Measurements from ENCODE around the gene TSPAN11. TPM values are rescaled to one million over a fixed set of nuclear protein-coding genes. Genes with fewer than 3 reads are reported as not detected.

The TSPAN11 gene
- total and polyA plus RNA-seq, 2 donors (not counting 3 experiments of a cell fraction or from before 2014, with no cell fraction given) = 2.1 to 3.9 TPM

DNA sequence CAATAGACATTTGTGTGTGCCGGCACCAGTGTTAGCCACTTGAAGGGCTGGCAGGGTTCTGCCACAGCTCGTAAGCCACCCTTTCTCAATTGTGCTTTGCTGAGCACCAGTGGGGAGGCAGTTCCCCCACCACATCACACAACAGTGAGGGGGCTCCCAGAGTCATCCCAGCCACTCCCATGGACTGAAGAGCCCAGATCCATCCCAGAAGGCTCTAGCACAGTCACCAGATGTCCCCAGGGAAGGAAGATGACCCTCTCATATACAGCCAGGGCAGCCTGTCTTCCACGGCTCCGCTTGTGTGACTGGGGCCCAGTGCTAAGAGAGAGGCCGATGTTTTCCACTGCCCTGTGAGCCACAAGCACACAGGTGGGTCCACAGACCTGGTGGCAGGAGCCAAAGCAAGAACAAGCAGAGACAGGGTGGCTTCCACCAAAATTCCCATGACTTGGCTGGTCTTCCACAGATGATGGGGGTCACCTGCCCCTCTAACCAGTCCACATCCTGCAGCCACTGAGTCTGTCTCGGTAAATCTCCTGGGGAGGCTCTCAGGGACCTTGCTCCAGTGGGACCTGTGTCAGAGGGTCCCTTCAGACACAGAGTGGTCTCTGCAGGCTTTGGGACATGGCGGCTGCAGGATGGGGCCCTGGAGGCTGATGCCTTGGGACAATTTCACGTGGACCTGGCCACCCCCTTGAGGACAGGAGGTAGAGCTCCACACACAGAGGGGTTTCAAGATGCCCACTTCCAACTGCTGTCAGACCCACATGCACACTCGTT is 75.2 kb downstream of the TSPAN11 start:
- no peak overlapping the region for H3K9ac ChIP-seq (replicated peaks; ENCODE audit: extremely low read depth, insufficient read depth, low read length)
- DNase-seq (ENCODE audit: low read depth, low spot score) (no peak), FAIRE-seq (no peak)
- H3K27me3 ChIP-seq (ENCODE audit: control insufficient read depth in 2 of 2, insufficient read depth in 2 of 2, low read length in 2 of 2) = no peaks in the 10 kb centered on the region
- dilution Hi-C loops (cut with MboI; ENCODE audit: extremely low pct_ligation_motif_present, low sequenced_read_pairs) (no loop called here), intact Hi-C loops (cut with micrococcal nuclease) (no loop called here)
- ChIA-PET POLR2A (no interaction called here), CTCF (interaction anchor here (2.5 kb wide), 1 partner anchor 10 kb away, joined by 9 read pairs; no protein-coding TSS in a partner anchor)
- no peak overlapping the region for H3K4me2 ChIP-seq (ENCODE audit: insufficient read depth, low read length)
- no peaks in the 10 kb centered on the region for H3K36me3 ChIP-seq (ENCODE audit: control insufficient read depth in 2 of 2, extremely low read depth in 1 of 2, insufficient read depth in 2 of 2, low read length in 2 of 2)
- peaks cover 13% of the 10 kb centered on the region for H3K4me1 ChIP-seq (ENCODE audit: control insufficient read depth, extremely low read depth, insufficient read depth, low read length)
- TF ChIP-seq POLR2AphosphoS5 (IDR thresholded peaks at IDR 0.05; ENCODE audit: insufficient read depth, low read depth, low read length) (no peak), JUN (IDR thresholded peaks at IDR 0.05; ENCODE audit: borderline replicate concordance, insufficient read depth, insufficient read length, low read depth) (no peak), FOS (IDR thresholded peaks at IDR 0.05; ENCODE audit: borderline replicate concordance, insufficient read depth, low read length) (no peak), MYC (IDR thresholded peaks at IDR 0.05; ENCODE audit: low read depth, low read length) (no peak), POLR2A (IDR thresholded peaks at IDR 0.05; ENCODE audit: low read depth, low read length) (no peak), EZH2 (IDR thresholded peaks at IDR 0.05; ENCODE audit: borderline replicate concordance, low read depth, low read length, severe bottlenecking) (no peak), GATA2 (IDR thresholded peaks at IDR 0.05; ENCODE audit: insufficient read depth, insufficient read length, low read depth, low read length) (no peak)
- TF ChIP-seq, protein P1, sequence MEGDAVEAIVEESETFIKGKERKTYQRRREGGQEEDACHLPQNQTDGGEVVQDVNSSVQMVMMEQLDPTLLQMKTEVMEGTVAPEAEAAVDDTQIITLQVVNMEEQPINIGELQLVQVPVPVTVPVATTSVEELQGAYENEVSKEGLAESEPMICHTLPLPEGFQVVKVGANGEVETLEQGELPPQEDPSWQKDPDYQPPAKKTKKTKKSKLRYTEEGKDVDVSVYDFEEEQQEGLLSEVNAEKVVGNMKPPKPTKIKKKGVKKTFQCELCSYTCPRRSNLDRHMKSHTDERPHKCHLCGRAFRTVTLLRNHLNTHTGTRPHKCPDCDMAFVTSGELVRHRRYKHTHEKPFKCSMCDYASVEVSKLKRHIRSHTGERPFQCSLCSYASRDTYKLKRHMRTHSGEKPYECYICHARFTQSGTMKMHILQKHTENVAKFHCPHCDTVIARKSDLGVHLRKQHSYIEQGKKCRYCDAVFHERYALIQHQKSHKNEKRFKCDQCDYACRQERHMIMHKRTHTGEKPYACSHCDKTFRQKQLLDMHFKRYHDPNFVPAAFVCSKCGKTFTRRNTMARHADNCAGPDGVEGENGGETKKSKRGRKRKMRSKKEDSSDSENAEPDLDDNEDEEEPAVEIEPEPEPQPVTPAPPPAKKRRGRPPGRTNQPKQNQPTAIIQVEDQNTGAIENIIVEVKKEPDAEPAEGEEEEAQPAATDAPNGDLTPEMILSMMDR (IDR thresholded peaks at IDR 0.05; ENCODE audit: extremely low read depth in 1 of 2, insufficient read depth in 1 of 2, low read depth in 1 of 2, low read length in 2 of 2) = no peak
- TF ChIP-seq, protein P2, sequence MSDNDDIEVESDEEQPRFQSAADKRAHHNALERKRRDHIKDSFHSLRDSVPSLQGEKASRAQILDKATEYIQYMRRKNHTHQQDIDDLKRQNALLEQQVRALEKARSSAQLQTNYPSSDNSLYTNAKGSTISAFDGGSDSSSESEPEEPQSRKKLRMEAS (IDR thresholded peaks at IDR 0.05; ENCODE audit: insufficient read depth, insufficient read length) = no peak
- BruUV-seq (replicated peaks) = no TSS peak
- H3K4me3 ChIP-seq (replicated peaks in 1 of 3; ENCODE audit: insufficient read depth in 1 of 3, low read depth in 1 of 3, low read length in 3 of 3) = no peak overlapping the region
- no peaks in the 10 kb centered on the region for H3K9me3 ChIP-seq (replicated peaks; ENCODE audit: control insufficient read depth, insufficient read depth, low read length)
- H3K79me2 ChIP-seq (ENCODE audit: control insufficient read depth, insufficient read depth, low read length) = no peaks in the 10 kb centered on the region
- no peak overlapping the region for H2AFZ ChIP-seq (ENCODE audit: low read depth, low read length)
- no peaks in the 10 kb centered on the region for H4K20me1 ChIP-seq (replicated peaks; ENCODE audit: control insufficient read depth, extremely low read depth, insufficient read depth, low read length)
- no peaks in the 10 kb centered on the region for H3K9me1 ChIP-seq (replicated peaks; ENCODE audit: control insufficient read depth, extremely low read depth, insufficient read depth, low read length)
- no peak overlapping the region for H3K27ac ChIP-seq (ENCODE audit: insufficient read depth, low read depth, low read length)
